GM12878 (cell line): ENCODE results near the gene SLC2A4RG. TPM values are rescaled to one million over a fixed set of nuclear protein-coding genes. Genes with fewer than 3 reads are reported as not detected.

Experiments
- ATAC-seq: fragments of 200-7000 bp; cut with Tn5 transposase; 3 replicates; pipeline ENCODE4 v1.9.1; 2020; ENCODE audit warnings: mild to moderate bottlenecking, moderate library complexity
- BruUV-seq: library from RNA; stranded (reverse); fragments of 400-500 nt; replicated peaks from 2 replicates; lab custom pipeline; 2021; lab: Mats Ljungman, UMichigan
- CTCF ChIA-PET: fragments of 300-600 bp; sonication (Branson Sonifier 250); formaldehyde crosslinking; extraction: SDS; loops from one replicate; lab custom pipeline; 2021; ENCODE audit warnings: inconsistent platforms; lab: Yijun Ruan, JAX
- POLR2A ChIA-PET: fragments of 350-600 bp; formaldehyde crosslinking; extraction: SDS; loops from one replicate; lab custom pipeline; 2021; ENCODE audit warnings: inconsistent platforms; lab: Charles Lee
- RAD21 ChIA-PET: fragments of 300-600 bp; sonication (Branson Sonifier 250); formaldehyde crosslinking; loops from one replicate; lab custom pipeline; 2023; ENCODE audit warnings: antibody characterized with exemption; ENCODE audit not compliant: unreplicated experiment; lab: Charles Lee
- SMC1A ChIA-PET: fragments of 300-600 bp; sonication (Branson Sonifier 250); formaldehyde crosslinking; loops from one replicate; lab custom pipeline; 2023; ENCODE audit not compliant: unreplicated experiment, uncharacterized antibody; lab: Charles Lee
- DNase-seq: peaks from one replicate; pipeline ENCODE4 v3.0.0-alpha.2; 2011; ENCODE audit warnings: low read depth, low spot score
- FAIRE-seq: peaks from 3 replicates; lab custom pipeline; 2011; peaks lifted over from hg19 to GRCh38; lab: Jason Lieb, UNC
- H2AFZ ChIP-seq: 2 replicates; pipeline ENCODE4 v1.6.0; 2011; ENCODE audit warnings: low read depth, low read length, control low read depth; ENCODE audit not compliant: control insufficient read depth
- H3K27ac ChIP-seq: 2 replicates; pipeline ENCODE4 v1.5.1; 2011; ENCODE audit warnings: control low read depth; ENCODE audit not compliant: control insufficient read depth, insufficient read depth
- H3K27me3 ChIP-seq, 2 experiments: replicated peaks in 1 of 2; 2 replicates each; pipeline versions ENCODE4 v1.6.0 to v1.6.1; 2011; ENCODE audit warnings: low read length in 1 of 2; ENCODE audit not compliant: control insufficient read depth in 2 of 2, insufficient read depth in 2 of 2
- H3K36me3 ChIP-seq, 2 experiments: 2 replicates each; pipeline ENCODE4 v1.5.1; 2011; ENCODE audit warnings: low read length in 1 of 2; ENCODE audit not compliant: control insufficient read depth in 2 of 2, insufficient read depth in 2 of 2
- H3K4me1 ChIP-seq: 2 replicates; pipeline ENCODE4 v1.6.1; 2011; ENCODE audit warnings: mild to moderate bottlenecking, low read length, moderate library complexity, mixed read lengths; ENCODE audit not compliant: control insufficient read depth, insufficient read depth
- H3K4me2 ChIP-seq: 2 replicates; pipeline ENCODE4 v1.6.0; 2011; ENCODE audit warnings: control low read depth; ENCODE audit not compliant: control insufficient read depth, insufficient read depth
- H3K4me3 ChIP-seq: fragments of 200-600 bp; sonication (generic); 2 replicates; pipeline ENCODE4 v1.5.1; 2016
- H3K79me2 ChIP-seq: 2 replicates; pipeline ENCODE4 v1.6.0; 2011; ENCODE audit warnings: low read length; ENCODE audit not compliant: control insufficient read depth, insufficient read depth
- H3K9ac ChIP-seq: 2 replicates; pipeline ENCODE4 v1.8.0; 2011; ENCODE audit warnings: low read length, control low read depth, mixed read lengths; ENCODE audit not compliant: control insufficient read depth, insufficient read depth
- H3K9me3 ChIP-seq: replicated peaks from 3 replicates; pipeline ENCODE4 v1.5.1; 2011; ENCODE audit warnings: mild to moderate bottlenecking, low read length; ENCODE audit not compliant: control insufficient read depth, insufficient read depth
- H4K20me1 ChIP-seq: 2 replicates; pipeline ENCODE4 v1.6.0; 2011; ENCODE audit not compliant: control insufficient read depth, insufficient read depth
- FOS ChIP-seq: IDR thresholded peaks from 3 replicates; pipeline ENCODE4 v1.6.1; 2011; ENCODE audit warnings: borderline replicate concordance; ENCODE audit not compliant: insufficient read length; ENCODE audit errors: extremely low read depth
- MTA2 ChIP-seq: fragments of 450-650 bp; IDR thresholded peaks from 2 replicates; pipeline ENCODE4 v1.6.1; 2016; ENCODE audit warnings: low read depth, mild to moderate bottlenecking, moderate library complexity
- TARDBP ChIP-seq: IDR thresholded peaks from 2 replicates; pipeline ENCODE4 v1.6.1; 2016; ENCODE audit warnings: borderline replicate concordance
- ZSCAN29 ChIP-seq: fragments of 450-650 bp; IDR thresholded peaks from 2 replicates; pipeline ENCODE4 v1.6.1; 2017; ENCODE audit warnings: mild to moderate bottlenecking, moderate library complexity
- WGBS: methylation state at CpG from one replicate; pipeline ENCODE4 v1.1.6; 2016; ENCODE audit warnings: low lambda C conversion rate; ENCODE audit not compliant: insufficient replicate concordance, insufficient coverage; ENCODE audit errors: missing lambda C conversion rate; 5-methylcytosine and 5-hydroxymethylcytosine counted together
- in situ Hi-C: fragments of 300-500 bp; cut with MboI; formaldehyde crosslinking; loops from 9 replicates; pipeline ENCODE4 v1.14.3; 2018; ENCODE audit warnings: mixed read lengths
- intact Hi-C: fragments of 100-400 bp; cut with micrococcal nuclease; formaldehyde crosslinking; loops from one replicate; pipeline ENCODE4 v1.14.2; 2022; ENCODE audit not compliant: unreplicated experiment
- polyA plus RNA-seq, 11 experiments: library from polyadenylated mRNA; depleted of rRNA in 4 of 11; unstranded in 6 of 11; stranded (reverse) in 5 of 11; fragments of >200 nt; fragmentation: Nextera tagmentation in 4 of 11; fragmentation: Illumina TruSeq in 1 of 11; extraction: Ambion mirVana in 4 of 11; extraction: Trizol in 1 of 11; gene quantifications; 1 replicate in 1 of 11; 2 replicates in 10 of 11; pipeline versions ENCODE4 v1.2.1 to v1.2.3, GENCODE V29; 2011 to 2016; ENCODE audit warnings: inconsistent platforms in 2 of 11, missing spikeins in 2 of 11, low read depth in 1 of 11
- total RNA-seq, 4 experiments: library from RNA; depleted of rRNA in 3 of 4; stranded (reverse); fragments of >200 nt in 3 of 4; fragmentation: Illumina TruSeq in 1 of 4; extraction: Trizol in 1 of 4; gene quantifications; 2 replicates each; pipeline versions ENCODE4 v1.2.1 to v1.2.3, GENCODE V29; 2013 to 2021
- TF ChIP-seq, protein P1 (sequence below): fragments of 450-650 bp; conservative IDR thresholded peaks from 2 replicates; pipeline ENCODE4 v1.6.1; 2017; ENCODE audit warnings: mild to moderate bottlenecking, moderate library complexity

Gene SLC2A4RG
- total and polyA plus RNA-seq, 10 of the 15 experiments (the other 5 are each of a cell fraction or from before 2014, with no cell fraction given), result 0.34 to 65.9 (median 13.3) TPM

- SMC1A ChIA-PET, result interaction anchor here (0.6 kb wide), 1 partner anchor 12 kb away, joined by 3 read pairs; no protein-coding TSS in a partner anchor
- Histone ChIP-seq H3K27ac (no peak overlapping the region), H3K4me1 (peaks cover 8% of the 10 kb centered on the region), H3K4me2 (no peak overlapping the region), H3K79me2 (no peaks in the 10 kb centered on the region), H3K36me3 (no peaks in the 10 kb centered on the region), H4K20me1 (no peaks in the 10 kb centered on the region), H3K9me3 (peaks cover 6% of the 10 kb centered on the region; the same call in 1 of the 3 replicates)
- DNase-seq, result no peak
- RAD21 ChIA-PET, result interaction anchor here (1.0 kb wide), 1 partner anchor 20 kb away, joined by 3 read pairs; no protein-coding TSS in a partner anchor
- CTCF ChIA-PET, result no interaction called here
- ATAC-seq, result no peak
- in situ Hi-C loops, result no loop called here
- no peak for FAIRE-seq
- 82% methylated on average over 14 of the region's 14 CpGs for WGBS
- no peak for TF ChIP-seq FOS
- no peak for TF ChIP-seq ZSCAN29
- no peak for TF ChIP-seq TARDBP
- TF ChIP-seq, protein P1, sequence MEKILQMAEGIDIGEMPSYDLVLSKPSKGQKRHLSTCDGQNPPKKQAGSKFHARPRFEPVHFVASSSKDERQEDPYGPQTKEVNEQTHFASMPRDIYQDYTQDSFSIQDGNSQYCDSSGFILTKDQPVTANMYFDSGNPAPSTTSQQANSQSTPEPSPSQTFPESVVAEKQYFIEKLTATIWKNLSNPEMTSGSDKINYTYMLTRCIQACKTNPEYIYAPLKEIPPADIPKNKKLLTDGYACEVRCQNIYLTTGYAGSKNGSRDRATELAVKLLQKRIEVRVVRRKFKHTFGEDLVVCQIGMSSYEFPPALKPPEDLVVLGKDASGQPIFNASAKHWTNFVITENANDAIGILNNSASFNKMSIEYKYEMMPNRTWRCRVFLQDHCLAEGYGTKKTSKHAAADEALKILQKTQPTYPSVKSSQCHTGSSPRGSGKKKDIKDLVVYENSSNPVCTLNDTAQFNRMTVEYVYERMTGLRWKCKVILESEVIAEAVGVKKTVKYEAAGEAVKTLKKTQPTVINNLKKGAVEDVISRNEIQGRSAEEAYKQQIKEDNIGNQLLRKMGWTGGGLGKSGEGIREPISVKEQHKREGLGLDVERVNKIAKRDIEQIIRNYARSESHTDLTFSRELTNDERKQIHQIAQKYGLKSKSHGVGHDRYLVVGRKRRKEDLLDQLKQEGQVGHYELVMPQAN, result no peak
- TF ChIP-seq MTA2, result no peak
- TF ChIP-seq, all 136 proteins: peak for 0
- POLR2A ChIA-PET, result interaction anchor here (0.5 to 0.6 kb wide), 3 partner anchors 13 to 35 kb away, joined by 3 to 6 read pairs (median 3); no protein-coding TSS in a partner anchor
- no peak overlapping the region for H2AFZ ChIP-seq
- BruUV-seq, result no TSS peak
- no peaks in the 10 kb centered on the region for H3K27me3 ChIP-seq
- no peak overlapping the region for H3K4me3 ChIP-seq
- intact Hi-C loops, result no loop called here
- H3K9ac ChIP-seq, result no peak overlapping the region
Measured at GRCh38 chr20:63781181-63781580, 41.6 kb downstream of the SLC2A4RG start.
